ENCODE results near the gene ARID1B.

DNA sequence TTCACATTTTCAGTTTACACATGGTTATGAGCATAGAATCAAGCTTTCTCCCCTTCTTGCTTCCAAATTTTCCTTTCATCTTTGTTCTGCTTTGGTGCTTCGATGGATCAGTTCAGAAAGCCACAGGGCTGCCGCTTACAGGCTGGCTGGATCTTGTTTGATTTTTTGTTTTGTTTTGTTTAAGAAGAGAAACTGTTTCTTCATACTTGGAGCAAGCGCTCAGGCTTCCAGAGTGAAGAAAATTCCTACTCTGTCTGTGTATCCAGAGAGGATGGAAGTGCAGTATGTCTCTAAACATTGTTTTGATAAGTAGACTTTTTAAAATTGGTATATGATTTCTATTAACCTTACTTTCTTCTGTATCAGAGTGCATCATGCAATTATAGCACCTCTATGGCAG lies 66.9 kb downstream of the ARID1B start:
- TF ChIP-seq CTCF (IDR thresholded peaks at IDR 0.05; ENCODE audit: insufficient read depth, low read length, poor library complexity, severe bottlenecking): no peak
- TF ChIP-seq EZH2phosphoT487 (conservative IDR thresholded peaks at IDR 0.05; ENCODE audit: low read length): no peak
